Sigmoid colon (tissue), 7 donors: ENCODE data around the gene KMT5C. TPM values are rescaled to one million over a fixed set of nuclear protein-coding genes. Genes with fewer than 3 reads are reported as not detected.

Experiments
- DNase-seq: peaks from one replicate; pipeline ENCODE4 v3.0.0-alpha.2; 2019
- H3K27ac ChIP-seq, 4 donors: fragments of 200-600 bp; sonication (generic); one replicate each; pipeline ENCODE4 v1.5.1; 2016 to 2019; ENCODE audit warnings: mild to moderate bottlenecking in 1 of 4
- H3K27me3 ChIP-seq, 3 donors: fragments of 200-600 bp; sonication (generic); one replicate each; pipeline ENCODE4 v1.5.1; 2019; ENCODE audit warnings: mild to moderate bottlenecking in 1 of 3
- H3K36me3 ChIP-seq, 4 donors: fragments of 200-600 bp; sonication (generic); one replicate each; pipeline ENCODE4 v1.5.1; 2016 to 2019
- H3K4me1 ChIP-seq, 4 donors: fragments of 200-600 bp; sonication (generic); one replicate each; pipeline ENCODE4 v1.5.1; 2017 to 2019
- H3K4me3 ChIP-seq, 4 donors: fragments of 200-600 bp; sonication (generic); one replicate each; pipeline ENCODE4 v1.5.1; 2017 to 2019; ENCODE audit warnings: mild to moderate bottlenecking in 2 of 4, moderate library complexity in 1 of 4
- H3K9me3 ChIP-seq, 4 donors: fragments of 200-600 bp in 3 of 4; sonication (generic) in 3 of 4; one replicate each; pipeline versions ENCODE4 v1.5.1 to v1.6.1; 2013 to 2019
- CTCF ChIP-seq, 4 experiments: fragments of 450-650 bp in 3 of 4; fragments of 200-600 bp in 1 of 4; IDR thresholded peaks; one replicate each; pipeline ENCODE4 v1.5.1; 2016 to 2019; ENCODE audit warnings: antibody characterized with exemption in 4 of 4, mild to moderate bottlenecking in 3 of 4, moderate library complexity in 2 of 4
- EP300 ChIP-seq, 4 donors: sonication (generic); formaldehyde crosslinking; IDR thresholded peaks; one replicate each; pipeline ENCODE4 v1.6.1; 2017; ENCODE audit warnings: antibody characterized with exemption in 4 of 4
- POLR2A ChIP-seq, 2 donors: fragments of 450-650 bp; IDR thresholded peaks; one replicate each; pipeline ENCODE4 v1.6.1; 2016; ENCODE audit warnings: antibody characterized with exemption in 2 of 2, mild to moderate bottlenecking in 2 of 2, moderate library complexity in 2 of 2
- POLR2AphosphoS5 ChIP-seq, 4 donors: sonication (generic); formaldehyde crosslinking; IDR thresholded peaks; one replicate each; pipeline ENCODE4 v1.6.1; 2017; ENCODE audit warnings: antibody characterized with exemption in 4 of 4
- WGBS, 2 donors: extraction: QIAGEN DNeasy Blood & Tissue Kit; methylation state at CpG; one replicate each; pipeline ENCODE4 v1.1.7; 2013; 5-methylcytosine and 5-hydroxymethylcytosine counted together
- intact Hi-C: fragments of 100-400 bp; cut with DNase I; formaldehyde crosslinking; loops from one replicate; pipeline ENCODE4 v1.15.1; 2023
- polyA plus RNA-seq, 3 donors: library from polyadenylated mRNA; stranded (reverse); fragments of 200-250 nt; gene quantifications; one replicate each; pipeline ENCODE4 v1.2.3, GENCODE V29; 2013
- total RNA-seq, 4 donors: library from RNA; depleted of rRNA; stranded (reverse); fragments of >200 nt; gene quantifications; one replicate each; pipeline ENCODE4 v1.1.0, GENCODE V29; 2016
- donor health status: healthy with polysubstance abuse.
- donor health status: Bipolar disorder and iron deficiency.
- donor health status: healthy.

Gene KMT5C
- total and polyA plus RNA-seq, 7 donors = 3.0 to 14.8 (median 9.1) TPM

GRCh38 chr19:55304980-55305379 lies 34.7 kb upstream of the KMT5C start:
- H3K27me3 ChIP-seq = no peaks in the 10 kb centered on the region

GRCh38 chr19:55305491-55305890 lies 34.2 kb upstream of the KMT5C start:
- Histone ChIP-seq H3K27me3 (no peaks in the 10 kb centered on the region), H3K4me3 (no peak overlapping the region), H3K27ac (no peak overlapping the region), H3K36me3 (peaks cover 4 to 58% (median 19%) of the 10 kb centered on the region in 4 donors), H3K9me3 (no peaks in the 10 kb centered on the region), H3K4me1 (peaks cover 0 to 13% (median 10%) of the 10 kb centered on the region in 4 donors)
- intact Hi-C loops = no loop called here
- TF ChIP-seq POLR2AphosphoS5 (IDR thresholded peaks at IDR 0.05) = no peak
- TF ChIP-seq EP300 (IDR thresholded peaks at IDR 0.05) = no peak
- TF ChIP-seq POLR2A (IDR thresholded peaks at IDR 0.05) = no peak
- TF ChIP-seq CTCF (IDR thresholded peaks at IDR 0.05) = no peak
- no peak for DNase-seq
- WGBS, 2 donors = 79 to 86% methylated on average over 9 of the region's 9 CpGs

More at GRCh38 chr19:55304980-55305379, 34.7 kb upstream of the KMT5C start:
- TF ChIP-seq CTCF (IDR thresholded peaks at IDR 0.05) = no peak
- no peak for TF ChIP-seq EP300 (IDR thresholded peaks at IDR 0.05)
- no peak for TF ChIP-seq POLR2AphosphoS5 (IDR thresholded peaks at IDR 0.05)
- no peak for TF ChIP-seq POLR2A (IDR thresholded peaks at IDR 0.05)
- peaks cover 4 to 58% (median 19%) of the 10 kb centered on the region in 4 donors for H3K36me3 ChIP-seq
- H3K9me3 ChIP-seq = no peaks in the 10 kb centered on the region
- H3K4me3 ChIP-seq = no peak overlapping the region
- DNase-seq = no peak
- intact Hi-C loops = loop anchor here (5.0 kb wide), 1 partner anchor 37 kb away; no protein-coding TSS in a partner anchor
- WGBS, 2 donors = 78 to 87% methylated on average over 14 of the region's 14 CpGs
- peaks cover 0 to 13% (median 10%) of the 10 kb centered on the region in 4 donors for H3K4me1 ChIP-seq
- no peak overlapping the region for H3K27ac ChIP-seq

- intact Hi-C loops = no loop called here
- peaks cover 0 to 12% (median 10%) of the 10 kb centered on the region in 4 donors for H3K4me1 ChIP-seq
- TF ChIP-seq POLR2A (IDR thresholded peaks at IDR 0.05) (no peak), EP300 (IDR thresholded peaks at IDR 0.05) (no peak), POLR2AphosphoS5 (IDR thresholded peaks at IDR 0.05) (no peak), CTCF (IDR thresholded peaks at IDR 0.05) (no peak)
- no peak overlapping the region for H3K27ac ChIP-seq
- no peaks in the 10 kb centered on the region for H3K9me3 ChIP-seq
- DNase-seq = no peak
- peaks cover 4 to 58% (median 19%) of the 10 kb centered on the region in 4 donors for H3K36me3 ChIP-seq
- no peak overlapping the region for H3K4me3 ChIP-seq
- no peaks in the 10 kb centered on the region for H3K27me3 ChIP-seq
- WGBS, 2 donors = 87 to 95% methylated on average over 17 of the region's 17 CpGs
Measured at GRCh38 chr19:55305983-55306562, 33.6 kb upstream of the KMT5C start.

DNA sequence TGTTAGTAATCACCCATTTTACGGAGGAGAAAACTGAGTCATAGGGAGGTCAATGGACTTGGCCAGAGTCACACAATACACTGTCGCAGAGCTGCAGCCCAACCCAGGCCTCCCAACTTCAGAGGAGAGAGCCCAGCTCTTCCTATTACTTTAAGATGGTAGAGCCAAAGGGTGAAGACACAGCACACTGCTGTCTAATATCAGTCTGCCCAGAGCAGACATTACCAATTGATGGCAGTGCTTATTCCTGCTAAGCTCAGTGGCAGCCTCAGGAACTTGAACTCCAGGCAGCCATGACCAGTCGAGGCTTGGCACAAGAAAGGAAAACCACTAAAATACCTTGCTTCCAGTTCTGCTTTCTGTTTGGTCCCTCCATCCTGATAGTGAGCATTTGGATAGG lies 33.0 kb upstream of the KMT5C start:
- no peak overlapping the region for H3K27ac ChIP-seq
- no peaks in the 10 kb centered on the region for H3K27me3 ChIP-seq
- H3K36me3 ChIP-seq = peaks cover 4 to 58% (median 19%) of the 10 kb centered on the region in 4 donors
- no peak for TF ChIP-seq POLR2A (IDR thresholded peaks at IDR 0.05)
- no peaks in the 10 kb centered on the region for H3K9me3 ChIP-seq
- intact Hi-C loops = no loop called here
- H3K4me3 ChIP-seq = no peak overlapping the region
- WGBS, 2 donors = 64 to 82% methylated on average over 3 of the region's 3 CpGs
- DNase-seq = no peak
- H3K4me1 ChIP-seq = peaks cover 0 to 6% (median 5%) of the 10 kb centered on the region in 4 donors

- H3K27me3 ChIP-seq = no peaks in the 10 kb centered on the region
- H3K4me3 ChIP-seq = no peak overlapping the region
- DNase-seq = no peak
- intact Hi-C loops = no loop called here
- WGBS, 2 donors = 90 to 93% methylated on average over 11 of the region's 11 CpGs
- H3K9me3 ChIP-seq = no peaks in the 10 kb centered on the region
- TF ChIP-seq POLR2A (IDR thresholded peaks at IDR 0.05) (no peak), CTCF (IDR thresholded peaks at IDR 0.05) (no peak), POLR2AphosphoS5 (IDR thresholded peaks at IDR 0.05) (no peak), EP300 (IDR thresholded peaks at IDR 0.05) (no peak)
- no peak overlapping the region for H3K27ac ChIP-seq
- no peaks in the 10 kb centered on the region for H3K4me1 ChIP-seq
- H3K36me3 ChIP-seq = peaks cover 4 to 50% (median 17%) of the 10 kb centered on the region in 4 donors
Measured at GRCh38 chr19:55308281-55308680, 31.4 kb upstream of the KMT5C start.
